ENCODE measurements around the gene CREBBP. TPM values are rescaled to one million over a fixed set of nuclear protein-coding genes. Genes with fewer than 3 reads are reported as not detected.
A peak's percentile ranks its signal among the peaks of the same experiment; 100 is the strongest.

The CREBBP gene
- total RNA-seq, 2 experiments from 2014 or later: 26.6 to 29.5 TPM

GRCh38 chr16:3808308-3809063 lies 72.0 kb downstream of the CREBBP start:
- intact Hi-C loops (cut with micrococcal nuclease): no loop called here
- peaks cover 22% of the 10 kb centered on the region for H3K36me3 Mint-ChIP-seq
- CTCF ChIA-PET: no interaction called here
- peak overlapping the region; percentile 64 for H3K27ac Mint-ChIP-seq
- no peak overlapping the region for H3K4me3 Mint-ChIP-seq
- POLR2A ChIA-PET: no interaction called here
- H3K27me3 Mint-ChIP-seq: no peaks in the 10 kb centered on the region
- no peaks in the 10 kb centered on the region for H3K9me3 Mint-ChIP-seq
- no peak for DNase-seq
- H3K4me1 Mint-ChIP-seq (ENCODE audit: low read depth): peaks cover 71% of the 10 kb centered on the region

GRCh38 chr16:3807425-3808123 lies 72.9 kb downstream of the CREBBP start:
- H3K9me3 Mint-ChIP-seq: no peaks in the 10 kb centered on the region
- intact Hi-C loops (cut with micrococcal nuclease): no loop called here
- no peak overlapping the region for H3K4me3 Mint-ChIP-seq
- H3K4me1 Mint-ChIP-seq (ENCODE audit: low read depth): peaks cover 67% of the 10 kb centered on the region
- POLR2A ChIA-PET: no interaction called here
- H3K27me3 Mint-ChIP-seq: no peaks in the 10 kb centered on the region
- CTCF ChIA-PET: interaction anchor here (1.0 kb wide), 1 partner anchor 10 kb away, joined by 3 read pairs; no protein-coding TSS in a partner anchor
- peaks cover 24% of the 10 kb centered on the region for H3K36me3 Mint-ChIP-seq
- peak overlapping the region; percentile 64 for H3K27ac Mint-ChIP-seq
- peak; percentile 61 for DNase-seq

- H3K27ac Mint-ChIP-seq: no peak overlapping the region
- CTCF ChIA-PET: no interaction called here
- no peaks in the 10 kb centered on the region for H3K27me3 Mint-ChIP-seq
Measured at GRCh38 chr16:3804426-3805016, 76.0 kb downstream of the CREBBP start.

DNA sequence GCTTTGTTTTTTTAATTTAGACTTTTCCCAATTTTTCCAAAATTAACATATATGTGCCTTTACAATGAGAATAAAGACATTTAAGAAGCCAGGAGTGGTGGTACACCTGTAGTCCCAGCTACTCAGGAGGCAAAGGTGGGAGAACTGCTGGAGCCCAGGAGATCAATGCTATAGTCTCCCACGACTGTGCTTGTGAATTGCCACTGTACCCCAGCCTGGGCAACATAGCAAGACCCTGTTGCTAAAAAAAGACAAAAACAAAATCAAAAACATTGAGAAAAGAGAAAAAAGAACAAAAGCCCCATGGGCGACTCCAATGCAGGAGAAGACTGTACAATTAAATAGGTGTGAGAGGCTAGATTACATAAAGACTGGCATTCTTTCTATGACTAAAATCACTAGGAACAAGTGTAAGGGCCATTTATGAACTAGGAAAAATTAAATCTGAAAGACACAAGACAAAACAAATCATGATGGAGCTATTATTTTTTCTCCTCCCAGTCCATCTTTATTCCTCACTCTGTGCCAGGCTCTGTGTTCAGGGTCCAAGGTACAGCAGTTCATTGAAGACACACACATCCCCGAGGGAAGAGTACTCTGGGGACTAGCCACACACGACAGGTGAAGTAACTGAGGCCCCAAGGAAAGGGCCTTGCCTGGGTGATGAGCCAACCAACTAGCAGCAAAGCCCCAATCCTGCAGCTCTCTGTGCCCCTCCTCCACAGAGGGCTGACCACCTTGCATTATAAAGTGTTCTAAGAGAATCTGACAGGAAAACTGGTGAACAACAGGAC lies 79.8 kb downstream of the CREBBP start:
- intact Hi-C loops (cut with micrococcal nuclease): no loop called here
- no peak overlapping the region for H3K4me3 Mint-ChIP-seq
- H3K9me3 Mint-ChIP-seq: no peaks in the 10 kb centered on the region
- H3K4me1 Mint-ChIP-seq (ENCODE audit: low read depth): peaks cover 54% of the 10 kb centered on the region
- CTCF ChIA-PET: interaction anchor here (1.0 kb wide), 1 partner anchor 181 kb away, joined by 3 read pairs; no protein-coding TSS in a partner anchor
- POLR2A ChIA-PET: no interaction called here
- H3K27ac Mint-ChIP-seq: no peak overlapping the region
- H3K36me3 Mint-ChIP-seq: peaks cover 18% of the 10 kb centered on the region
- DNase-seq: no peak
- no peaks in the 10 kb centered on the region for H3K27me3 Mint-ChIP-seq

More at GRCh38 chr16:3804426-3805016, 76.0 kb downstream of the CREBBP start:
- DNase-seq: no peak
- H3K4me3 Mint-ChIP-seq: no peak overlapping the region
- peaks cover 61% of the 10 kb centered on the region for H3K4me1 Mint-ChIP-seq (ENCODE audit: low read depth)
- no peaks in the 10 kb centered on the region for H3K9me3 Mint-ChIP-seq
- intact Hi-C loops (cut with micrococcal nuclease): no loop called here
- peaks cover 34% of the 10 kb centered on the region for H3K36me3 Mint-ChIP-seq
- POLR2A ChIA-PET: no interaction called here

GRCh38 chr16:3800019-3800418 lies 80.5 kb downstream of the CREBBP start:
- POLR2A ChIA-PET: no interaction called here
- H3K27me3 Mint-ChIP-seq: no peaks in the 10 kb centered on the region
- peaks cover 18% of the 10 kb centered on the region for H3K36me3 Mint-ChIP-seq
- CTCF ChIA-PET: interaction anchor here (1.0 kb wide), 1 partner anchor 181 kb away, joined by 3 read pairs; no protein-coding TSS in a partner anchor
- no peaks in the 10 kb centered on the region for H3K9me3 Mint-ChIP-seq
- intact Hi-C loops (cut with micrococcal nuclease): no loop called here
- H3K4me1 Mint-ChIP-seq (ENCODE audit: low read depth): peaks cover 53% of the 10 kb centered on the region
- H3K4me3 Mint-ChIP-seq: no peak overlapping the region
- H3K27ac Mint-ChIP-seq: no peak overlapping the region
- no peak for DNase-seq

- Mint-ChIP-seq H3K9me3 (no peaks in the 10 kb centered on the region), H3K4me1 (ENCODE audit: low read depth) (peaks cover 51% of the 10 kb centered on the region), H3K36me3 (peaks cover 18% of the 10 kb centered on the region), H3K27ac (no peak overlapping the region), H3K4me3 (no peak overlapping the region), H3K27me3 (no peaks in the 10 kb centered on the region)
- ChIA-PET CTCF (no interaction called here), POLR2A (no interaction called here)
- DNase-seq: no peak
- intact Hi-C loops (cut with micrococcal nuclease): no loop called here
Measured at GRCh38 chr16:3799354-3799753, 81.2 kb downstream of the CREBBP start.

GRCh38 chr16:3798838-3799237 lies 81.7 kb downstream of the CREBBP start:
- Mint-ChIP-seq H3K4me1 (ENCODE audit: low read depth) (peaks cover 50% of the 10 kb centered on the region), H3K4me3 (no peak overlapping the region), H3K36me3 (peaks cover 16% of the 10 kb centered on the region), H3K27ac (no peak overlapping the region), H3K27me3 (no peaks in the 10 kb centered on the region), H3K9me3 (no peaks in the 10 kb centered on the region)
- CTCF ChIA-PET: no interaction called here
- POLR2A ChIA-PET: no interaction called here
- DNase-seq: no peak
- intact Hi-C loops (cut with micrococcal nuclease): no loop called here

- CTCF ChIA-PET: no interaction called here
- H3K4me3 Mint-ChIP-seq: peak overlapping the region; percentile 32
- peaks cover 19% of the 10 kb centered on the region for H3K36me3 Mint-ChIP-seq
- H3K4me1 Mint-ChIP-seq (ENCODE audit: low read depth): peaks cover 52% of the 10 kb centered on the region
- no peaks in the 10 kb centered on the region for H3K27me3 Mint-ChIP-seq
- H3K9me3 Mint-ChIP-seq: no peaks in the 10 kb centered on the region
- peak; percentile 24 for DNase-seq
- POLR2A ChIA-PET: no interaction called here
- intact Hi-C loops (cut with micrococcal nuclease): no loop called here
- H3K27ac Mint-ChIP-seq: no peak overlapping the region
Measured at GRCh38 chr16:3797904-3798811, 82.4 kb downstream of the CREBBP start.

GRCh38 chr16:3797473-3797872 lies 83.0 kb downstream of the CREBBP start:
- no peak for DNase-seq
- no peaks in the 10 kb centered on the region for H3K27me3 Mint-ChIP-seq
- peaks cover 54% of the 10 kb centered on the region for H3K4me1 Mint-ChIP-seq (ENCODE audit: low read depth)
- no peak overlapping the region for H3K27ac Mint-ChIP-seq
- peaks cover 23% of the 10 kb centered on the region for H3K36me3 Mint-ChIP-seq
- ChIA-PET CTCF (no interaction called here), POLR2A (no interaction called here)
- intact Hi-C loops (cut with micrococcal nuclease): no loop called here
- H3K4me3 Mint-ChIP-seq: no peak overlapping the region
- no peaks in the 10 kb centered on the region for H3K9me3 Mint-ChIP-seq

DNA sequence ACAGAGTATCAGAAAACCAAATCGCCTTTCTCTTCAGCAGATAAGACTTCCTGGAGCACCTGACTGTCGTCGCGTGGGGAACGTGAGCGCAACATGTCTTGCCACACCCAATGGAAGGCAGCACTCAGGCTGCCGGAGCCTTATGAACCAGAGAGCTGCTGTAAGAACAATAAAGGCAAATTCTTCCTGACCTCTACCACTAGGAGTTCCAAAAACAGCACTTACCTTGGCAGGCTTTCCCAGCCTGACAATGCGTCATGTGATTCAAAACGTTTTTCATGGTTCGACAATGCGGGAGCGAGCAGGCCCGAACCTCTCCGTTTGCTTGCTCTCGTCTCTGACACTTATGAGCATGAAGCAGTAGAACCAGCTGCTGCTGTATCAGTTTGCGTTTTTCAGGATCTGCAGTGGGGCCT lies 87.3 kb downstream of the CREBBP start:
- ChIA-PET POLR2A (no interaction called here), CTCF (no interaction called here)
- Mint-ChIP-seq H3K36me3 (peaks cover 29% of the 10 kb centered on the region), H3K4me1 (ENCODE audit: low read depth) (peaks cover 50% of the 10 kb centered on the region), H3K9me3 (no peaks in the 10 kb centered on the region), H3K27me3 (no peaks in the 10 kb centered on the region), H3K27ac (no peak overlapping the region), H3K4me3 (no peak overlapping the region)
- no peak for DNase-seq
- intact Hi-C loops (cut with micrococcal nuclease): no loop called here

- H3K4me3 Mint-ChIP-seq: no peak overlapping the region
Measured at GRCh38 chr16:3792472-3793012, 88.0 kb downstream of the CREBBP start.

More at GRCh38 chr16:3792472-3793012, 88.0 kb downstream of the CREBBP start:
- CTCF ChIA-PET: no interaction called here
- peaks cover 29% of the 10 kb centered on the region for H3K36me3 Mint-ChIP-seq
- no peaks in the 10 kb centered on the region for H3K9me3 Mint-ChIP-seq
- H3K27me3 Mint-ChIP-seq: no peaks in the 10 kb centered on the region
- H3K27ac Mint-ChIP-seq: no peak overlapping the region
- DNase-seq: no peak
- POLR2A ChIA-PET: no interaction called here
- peaks cover 44% of the 10 kb centered on the region for H3K4me1 Mint-ChIP-seq (ENCODE audit: low read depth)
- intact Hi-C loops (cut with micrococcal nuclease): no loop called here

Data from activated CD4-positive, alpha-beta memory T cell treated with anti-CD3 and anti-CD28 coated beads for 36 hours (primary cell).